ENCODE data around the gene CTCFL. TPM values are rescaled to one million over a fixed set of nuclear protein-coding genes. Genes with fewer than 3 reads are reported as not detected.

CTCFL gene
- total and polyA plus RNA-seq, 2 donors (not counting 1 experiment from before 2014, with no cell fraction given), result not detected

GRCh38 chr20:57459897-57460296 is 65.0 kb downstream of the CTCFL start:
- Histone ChIP-seq H3K4me2 (ENCODE audit: extremely low read depth, insufficient read depth, low read length) (no peak overlapping the region), H3K27ac (ENCODE audit: insufficient read depth, low read length) (no peak overlapping the region), H3K79me2 (ENCODE audit: control insufficient read depth, insufficient read depth, low read length) (no peaks in the 10 kb centered on the region), H3K9me3 (ENCODE audit: control insufficient read depth, insufficient read depth, low read depth, low read length) (no peaks in the 10 kb centered on the region), H3K4me1 (ENCODE audit: control insufficient read depth, extremely low read depth, insufficient read depth, low read length) (no peaks in the 10 kb centered on the region), H2AFZ (ENCODE audit: low read length) (no peak overlapping the region), H4K20me1 (ENCODE audit: control insufficient read depth, extremely low read depth, insufficient read depth, low read length) (no peaks in the 10 kb centered on the region), H3K36me3 (ENCODE audit: control insufficient read depth, insufficient read depth, low read length) (no peaks in the 10 kb centered on the region), H3K4me3 (replicated peaks in 1 of 4; ENCODE audit: control extremely low read depth in 1 of 4, insufficient read depth in 1 of 4, low read depth in 3 of 4, low read length in 4 of 4) (no peak overlapping the region), H3K9ac (ENCODE audit: insufficient read depth, low read length) (no peak overlapping the region), H3K27me3 (ENCODE audit: control insufficient read depth, insufficient read depth, low read length) (peaks cover 11% of the 10 kb centered on the region)
- no peak for TF ChIP-seq CTCF (conservative IDR thresholded peaks at IDR 0.05 in 1 of 2, IDR thresholded peaks at IDR 0.05 in 1 of 2; ENCODE audit: low read depth in 1 of 2, low read length in 2 of 2)
- TF ChIP-seq EZH2 (IDR thresholded peaks at IDR 0.05; ENCODE audit: low read length, missing control alignments), result no peak
- DNase-seq (ENCODE audit: low read depth in 2 of 2), result no peak

DNA sequence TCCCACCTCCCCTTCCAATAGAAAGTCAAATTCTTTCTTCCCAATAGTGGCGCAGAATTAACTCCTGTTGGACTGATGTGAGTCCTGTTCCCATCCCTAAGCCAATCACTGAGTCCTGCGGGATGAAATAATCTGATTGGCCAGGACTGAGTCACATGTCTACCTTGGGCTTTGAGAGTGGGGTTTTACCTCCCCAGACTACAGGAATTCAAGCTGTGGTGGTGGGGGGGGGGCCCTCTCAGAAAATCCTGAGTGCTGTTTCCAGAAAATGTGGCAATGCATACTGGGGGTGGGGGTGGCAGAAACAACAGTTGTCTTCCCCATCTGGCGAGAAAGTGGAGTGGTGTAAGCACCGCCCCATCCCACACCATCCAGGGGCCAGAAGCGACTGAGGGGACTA is 65.7 kb downstream of the CTCFL start:
- TF ChIP-seq CTCF (conservative IDR thresholded peaks at IDR 0.05 in 1 of 2, IDR thresholded peaks at IDR 0.05 in 1 of 2; ENCODE audit: low read depth in 1 of 2, low read length in 2 of 2) (no peak), EZH2 (IDR thresholded peaks at IDR 0.05; ENCODE audit: low read length, missing control alignments) (no peak)
- Histone ChIP-seq H3K4me2 (ENCODE audit: extremely low read depth, insufficient read depth, low read length) (no peak overlapping the region), H3K27ac (ENCODE audit: insufficient read depth, low read length) (no peak overlapping the region), H3K79me2 (ENCODE audit: control insufficient read depth, insufficient read depth, low read length) (no peaks in the 10 kb centered on the region), H3K36me3 (ENCODE audit: control insufficient read depth, insufficient read depth, low read length) (no peaks in the 10 kb centered on the region), H3K4me1 (ENCODE audit: control insufficient read depth, extremely low read depth, insufficient read depth, low read length) (no peaks in the 10 kb centered on the region), H3K9ac (ENCODE audit: insufficient read depth, low read length) (no peak overlapping the region), H3K27me3 (ENCODE audit: control insufficient read depth, insufficient read depth, low read length) (peaks cover 11% of the 10 kb centered on the region), H4K20me1 (ENCODE audit: control insufficient read depth, extremely low read depth, insufficient read depth, low read length) (no peaks in the 10 kb centered on the region), H3K4me3 (replicated peaks in 1 of 4; ENCODE audit: control extremely low read depth in 1 of 4, insufficient read depth in 1 of 4, low read depth in 3 of 4, low read length in 4 of 4) (no peak overlapping the region), H2AFZ (ENCODE audit: low read length) (no peak overlapping the region), H3K9me3 (ENCODE audit: control insufficient read depth, insufficient read depth, low read depth, low read length) (no peaks in the 10 kb centered on the region)
- peak in 1 of 2 donors; percentile 10 for DNase-seq (ENCODE audit: low read depth in 2 of 2)

GRCh38 chr20:57458400-57459160 is 66.4 kb downstream of the CTCFL start:
- peaks cover 11% of the 10 kb centered on the region for H3K27me3 ChIP-seq (ENCODE audit: control insufficient read depth, insufficient read depth, low read length)
- H3K9me3 ChIP-seq (ENCODE audit: control insufficient read depth, insufficient read depth, low read depth, low read length), result no peaks in the 10 kb centered on the region
- H3K9ac ChIP-seq (ENCODE audit: insufficient read depth, low read length), result no peak overlapping the region
- H3K4me3 ChIP-seq (replicated peaks in 1 of 4; ENCODE audit: control extremely low read depth in 1 of 4, insufficient read depth in 1 of 4, low read depth in 3 of 4, low read length in 4 of 4), result no peak overlapping the region
- no peak overlapping the region for H2AFZ ChIP-seq (ENCODE audit: low read length)
- DNase-seq (ENCODE audit: low read depth in 2 of 2), result peak in 1 of 2 donors; percentile 13
- no peaks in the 10 kb centered on the region for H4K20me1 ChIP-seq (ENCODE audit: control insufficient read depth, extremely low read depth, insufficient read depth, low read length)
- no peak overlapping the region for H3K27ac ChIP-seq (ENCODE audit: insufficient read depth, low read length)
- no peaks in the 10 kb centered on the region for H3K79me2 ChIP-seq (ENCODE audit: control insufficient read depth, insufficient read depth, low read length)
- H3K4me1 ChIP-seq (ENCODE audit: control insufficient read depth, extremely low read depth, insufficient read depth, low read length), result no peaks in the 10 kb centered on the region
- H3K36me3 ChIP-seq (ENCODE audit: control insufficient read depth, insufficient read depth, low read length), result no peaks in the 10 kb centered on the region
- TF ChIP-seq EZH2 (IDR thresholded peaks at IDR 0.05; ENCODE audit: low read length, missing control alignments) (no peak), CTCF (conservative IDR thresholded peaks at IDR 0.05 in 1 of 2, IDR thresholded peaks at IDR 0.05 in 1 of 2; ENCODE audit: low read depth in 1 of 2, low read length in 2 of 2) (no peak)
- H3K4me2 ChIP-seq (ENCODE audit: extremely low read depth, insufficient read depth, low read length), result no peak overlapping the region

Measured in fibroblast of lung (primary cell).